ENCODE data around the gene ANTXR1. TPM values are rescaled to one million over a fixed set of nuclear protein-coding genes. Genes with fewer than 3 reads are reported as not detected.

The ANTXR1 gene
- polyA plus RNA-seq, 1 donor (not counting 4 experiments of a cell fraction or from before 2014, with no cell fraction given) = 20.4 TPM

DNA sequence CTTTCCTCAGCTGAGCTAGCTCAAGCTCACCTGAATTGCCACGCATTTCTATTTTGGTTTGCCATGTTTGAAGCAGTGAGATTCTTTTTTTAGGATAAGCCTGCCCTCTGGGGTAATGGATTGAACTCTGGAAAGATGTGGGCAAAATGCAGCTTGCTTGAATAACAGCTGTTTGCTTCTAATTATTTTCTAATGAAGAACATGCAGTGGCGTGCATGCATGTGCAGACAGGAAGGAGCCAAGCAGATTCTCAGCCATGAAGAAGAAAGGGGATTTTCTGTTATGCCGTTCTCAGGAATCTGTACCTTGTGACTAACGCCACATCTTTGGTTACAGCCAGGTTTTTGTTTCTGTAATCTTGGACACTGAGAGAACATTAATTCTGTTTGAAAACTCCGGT lies 171.2 kb downstream of the ANTXR1 start:
- no peaks in the 10 kb centered on the region for H3K9me3 ChIP-seq (ENCODE audit: control insufficient read depth, low read depth, low read length)
- no peak overlapping the region for H3K4me3 ChIP-seq (ENCODE audit: control insufficient read depth in 2 of 3, extremely low read depth in 1 of 3, insufficient read depth in 2 of 3, low read depth in 1 of 3, low read length in 3 of 3)
- FAIRE-seq (peak; percentile 87), DNase-seq (ENCODE audit: low read depth, low spot score) (peak; percentile 57)
- peaks cover 3 to 5% of the 10 kb centered on the region in 2 experiments for H3K36me3 ChIP-seq (ENCODE audit: control insufficient read depth in 2 of 2, extremely low read depth in 1 of 2, insufficient read depth in 2 of 2, low read length in 2 of 2)
- peak overlapping the region; percentile 32 for H2AFZ ChIP-seq (ENCODE audit: control insufficient read depth, low read length)
- dilution Hi-C loops (cut with MboI; ENCODE audit: extremely low pct_ligation_motif_present, low sequenced_read_pairs) = no loop called here
- peak overlapping the region; percentile 67 for H3K4me2 ChIP-seq (ENCODE audit: control insufficient read depth, extremely low read depth, insufficient read depth, low read depth, low read length)
- no peaks in the 10 kb centered on the region for H3K27me3 ChIP-seq (ENCODE audit: control insufficient read depth, extremely low read depth, insufficient read depth, low read length)
- peaks cover 35% of the 10 kb centered on the region for H3K4me1 ChIP-seq (ENCODE audit: control insufficient read depth, extremely low read depth, insufficient read depth, low read length)
- H3K9me1 ChIP-seq (ENCODE audit: control insufficient read depth, extremely low read depth, insufficient read depth, low read length) = peaks cover 2% of the 10 kb centered on the region
- H3K9ac ChIP-seq (ENCODE audit: control insufficient read depth, extremely low read depth, insufficient read depth, low read length) = peak overlapping the region; percentile 55
- peak overlapping the region; percentile 80 for H3K27ac ChIP-seq (ENCODE audit: control insufficient read depth, insufficient read depth, low read length)
- no peaks in the 10 kb centered on the region for H3K79me2 ChIP-seq (ENCODE audit: control insufficient read depth, insufficient read depth, low read length)
- TF ChIP-seq EZH2 (IDR thresholded peaks at IDR 0.05; ENCODE audit: low read length) = no peak
- TF ChIP-seq, protein P1, sequence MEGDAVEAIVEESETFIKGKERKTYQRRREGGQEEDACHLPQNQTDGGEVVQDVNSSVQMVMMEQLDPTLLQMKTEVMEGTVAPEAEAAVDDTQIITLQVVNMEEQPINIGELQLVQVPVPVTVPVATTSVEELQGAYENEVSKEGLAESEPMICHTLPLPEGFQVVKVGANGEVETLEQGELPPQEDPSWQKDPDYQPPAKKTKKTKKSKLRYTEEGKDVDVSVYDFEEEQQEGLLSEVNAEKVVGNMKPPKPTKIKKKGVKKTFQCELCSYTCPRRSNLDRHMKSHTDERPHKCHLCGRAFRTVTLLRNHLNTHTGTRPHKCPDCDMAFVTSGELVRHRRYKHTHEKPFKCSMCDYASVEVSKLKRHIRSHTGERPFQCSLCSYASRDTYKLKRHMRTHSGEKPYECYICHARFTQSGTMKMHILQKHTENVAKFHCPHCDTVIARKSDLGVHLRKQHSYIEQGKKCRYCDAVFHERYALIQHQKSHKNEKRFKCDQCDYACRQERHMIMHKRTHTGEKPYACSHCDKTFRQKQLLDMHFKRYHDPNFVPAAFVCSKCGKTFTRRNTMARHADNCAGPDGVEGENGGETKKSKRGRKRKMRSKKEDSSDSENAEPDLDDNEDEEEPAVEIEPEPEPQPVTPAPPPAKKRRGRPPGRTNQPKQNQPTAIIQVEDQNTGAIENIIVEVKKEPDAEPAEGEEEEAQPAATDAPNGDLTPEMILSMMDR (optimal IDR thresholded peaks at IDR 0.05 in 1 of 3, IDR thresholded peaks at IDR 0.05 in 1 of 3, conservative IDR thresholded peaks at IDR 0.05 in 1 of 3; ENCODE audit: extremely low read depth in 1 of 3, insufficient read depth in 2 of 3, low read length in 3 of 3) = no peak
- H4K20me1 ChIP-seq (ENCODE audit: control insufficient read depth, extremely low read depth, insufficient read depth, low read length) = no peaks in the 10 kb centered on the region

DNA sequence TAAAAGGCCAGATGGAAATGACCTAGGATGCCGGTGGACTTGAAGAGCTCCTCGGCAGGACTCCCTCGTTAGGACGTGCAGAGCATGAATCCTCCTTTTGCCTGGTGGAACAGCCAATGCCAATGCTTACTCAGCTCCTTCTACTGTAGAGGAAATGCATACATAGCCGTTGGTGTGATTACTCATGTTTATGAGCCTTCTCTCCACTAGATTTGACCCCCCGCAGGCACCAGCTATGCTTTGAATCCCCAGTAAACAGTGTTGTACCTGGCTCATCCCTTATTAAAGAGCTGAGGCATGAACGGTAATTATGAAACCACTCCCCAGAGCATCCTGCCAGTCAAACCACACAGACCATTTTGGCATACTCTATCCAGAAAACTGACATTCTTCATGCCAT lies 172.8 kb downstream of the ANTXR1 start:
- peaks cover 34% of the 10 kb centered on the region for H3K4me1 ChIP-seq (ENCODE audit: control insufficient read depth, extremely low read depth, insufficient read depth, low read length)
- no peak overlapping the region for H3K4me3 ChIP-seq (ENCODE audit: control insufficient read depth in 2 of 3, extremely low read depth in 1 of 3, insufficient read depth in 2 of 3, low read depth in 1 of 3, low read length in 3 of 3)
- peak overlapping the region; percentile 8 for H3K27ac ChIP-seq (ENCODE audit: control insufficient read depth, insufficient read depth, low read length)
- no peak for TF ChIP-seq EZH2 (IDR thresholded peaks at IDR 0.05; ENCODE audit: low read length)
- TF ChIP-seq, protein P1 (optimal IDR thresholded peaks at IDR 0.05 in 1 of 3, IDR thresholded peaks at IDR 0.05 in 1 of 3, conservative IDR thresholded peaks at IDR 0.05 in 1 of 3; ENCODE audit: extremely low read depth in 1 of 3, insufficient read depth in 2 of 3, low read length in 3 of 3) = peak in 1 of 3 experiments; percentile 6
- dilution Hi-C loops (cut with MboI; ENCODE audit: extremely low pct_ligation_motif_present, low sequenced_read_pairs) = no loop called here
- H3K9ac ChIP-seq (ENCODE audit: control insufficient read depth, extremely low read depth, insufficient read depth, low read length) = no peak overlapping the region
- no peaks in the 10 kb centered on the region for H3K79me2 ChIP-seq (ENCODE audit: control insufficient read depth, insufficient read depth, low read length)
- DNase-seq (ENCODE audit: low read depth, low spot score) (peak; percentile 42), FAIRE-seq (peak; percentile 93)
- H3K9me3 ChIP-seq (ENCODE audit: control insufficient read depth, low read depth, low read length) = no peaks in the 10 kb centered on the region
- peak overlapping the region; percentile 11 for H3K4me2 ChIP-seq (ENCODE audit: control insufficient read depth, extremely low read depth, insufficient read depth, low read depth, low read length)
- H2AFZ ChIP-seq (ENCODE audit: control insufficient read depth, low read length) = no peak overlapping the region
- H4K20me1 ChIP-seq (ENCODE audit: control insufficient read depth, extremely low read depth, insufficient read depth, low read length) = no peaks in the 10 kb centered on the region
- H3K9me1 ChIP-seq (ENCODE audit: control insufficient read depth, extremely low read depth, insufficient read depth, low read length) = peaks cover 2% of the 10 kb centered on the region
- no peaks in the 10 kb centered on the region for H3K27me3 ChIP-seq (ENCODE audit: control insufficient read depth, extremely low read depth, insufficient read depth, low read length)
- H3K36me3 ChIP-seq (ENCODE audit: control insufficient read depth in 2 of 2, extremely low read depth in 1 of 2, insufficient read depth in 2 of 2, low read length in 2 of 2) = peaks cover 3 to 5% of the 10 kb centered on the region in 2 experiments

Data from keratinocyte (primary cell).